ENCODE data around the gene OR6F1.

DNA sequence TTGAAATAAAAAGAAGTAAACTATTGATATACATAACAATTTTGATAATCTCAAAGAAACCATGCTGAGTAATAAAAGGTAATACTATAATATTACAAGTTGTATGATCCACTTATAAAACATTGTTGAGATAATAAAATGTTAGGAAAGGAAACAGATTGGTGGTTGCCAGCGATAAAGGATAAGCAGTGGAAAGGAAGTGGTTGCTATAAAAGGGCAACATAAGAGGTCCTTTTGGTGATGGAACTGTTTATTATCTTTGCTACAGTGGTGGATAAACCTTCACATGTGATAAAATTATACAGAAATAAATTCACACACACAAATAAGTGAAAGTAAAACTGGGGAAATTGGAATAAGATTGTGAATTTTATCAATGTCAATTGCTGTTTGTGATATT is 15.1 kb downstream of the OR6F1 start:
- TF ChIP-seq POLR2A (IDR thresholded peaks at IDR 0.05; ENCODE audit: low read depth, low read length): no peak
- no peak for TF ChIP-seq TAF1 (IDR thresholded peaks at IDR 0.05; ENCODE audit: low read depth, low read length)

Measured in GM12891 (cell line).